Panc1 (cell line): ENCODE results near the gene RAB30.
"Not testable (repeated sequence)": the region's sequence is repeated elsewhere in the genome, so short reads cannot be mapped to it uniquely, and the experiment has no call there.

Experiments
- CTCF ChIP-seq: fragments of 450-650 bp; IDR thresholded peaks from 2 replicates; pipeline ENCODE4 v1.5.1; 2017; ENCODE audit warnings: mild to moderate bottlenecking
- POLR2AphosphoS5 ChIP-seq: IDR thresholded peaks from 2 replicates; pipeline ENCODE4 v1.6.1; 2012; ENCODE audit warnings: mild to moderate bottlenecking, low read depth, low read length, moderate library complexity
- SIN3A ChIP-seq: IDR thresholded peaks from 2 replicates; pipeline ENCODE4 v1.6.1; 2012; ENCODE audit warnings: low read depth, mild to moderate bottlenecking, low read length, moderate library complexity, borderline replicate concordance; ENCODE audit not compliant: insufficient read depth
- TF ChIP-seq, protein P1 (sequence below), 2 experiments: IDR thresholded peaks; 2 replicates each; pipeline ENCODE4 v1.6.1; 2011 to 2012; ENCODE audit warnings: low read depth in 2 of 2, control low read depth in 1 of 2, low read length in 1 of 2, mild to moderate bottlenecking in 1 of 2, moderate library complexity in 1 of 2; ENCODE audit not compliant: insufficient read depth in 1 of 2

- not testable (repeated sequence) for TF ChIP-seq CTCF, SIN3A, POLR2AphosphoS5
- TF ChIP-seq, protein P1, sequence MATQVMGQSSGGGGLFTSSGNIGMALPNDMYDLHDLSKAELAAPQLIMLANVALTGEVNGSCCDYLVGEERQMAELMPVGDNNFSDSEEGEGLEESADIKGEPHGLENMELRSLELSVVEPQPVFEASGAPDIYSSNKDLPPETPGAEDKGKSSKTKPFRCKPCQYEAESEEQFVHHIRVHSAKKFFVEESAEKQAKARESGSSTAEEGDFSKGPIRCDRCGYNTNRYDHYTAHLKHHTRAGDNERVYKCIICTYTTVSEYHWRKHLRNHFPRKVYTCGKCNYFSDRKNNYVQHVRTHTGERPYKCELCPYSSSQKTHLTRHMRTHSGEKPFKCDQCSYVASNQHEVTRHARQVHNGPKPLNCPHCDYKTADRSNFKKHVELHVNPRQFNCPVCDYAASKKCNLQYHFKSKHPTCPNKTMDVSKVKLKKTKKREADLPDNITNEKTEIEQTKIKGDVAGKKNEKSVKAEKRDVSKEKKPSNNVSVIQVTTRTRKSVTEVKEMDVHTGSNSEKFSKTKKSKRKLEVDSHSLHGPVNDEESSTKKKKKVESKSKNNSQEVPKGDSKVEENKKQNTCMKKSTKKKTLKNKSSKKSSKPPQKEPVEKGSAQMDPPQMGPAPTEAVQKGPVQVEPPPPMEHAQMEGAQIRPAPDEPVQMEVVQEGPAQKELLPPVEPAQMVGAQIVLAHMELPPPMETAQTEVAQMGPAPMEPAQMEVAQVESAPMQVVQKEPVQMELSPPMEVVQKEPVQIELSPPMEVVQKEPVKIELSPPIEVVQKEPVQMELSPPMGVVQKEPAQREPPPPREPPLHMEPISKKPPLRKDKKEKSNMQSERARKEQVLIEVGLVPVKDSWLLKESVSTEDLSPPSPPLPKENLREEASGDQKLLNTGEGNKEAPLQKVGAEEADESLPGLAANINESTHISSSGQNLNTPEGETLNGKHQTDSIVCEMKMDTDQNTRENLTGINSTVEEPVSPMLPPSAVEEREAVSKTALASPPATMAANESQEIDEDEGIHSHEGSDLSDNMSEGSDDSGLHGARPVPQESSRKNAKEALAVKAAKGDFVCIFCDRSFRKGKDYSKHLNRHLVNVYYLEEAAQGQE (IDR thresholded peaks at IDR 0.05; ENCODE audit: insufficient read depth in 1 of 2, low read depth in 2 of 2, low read length in 1 of 2), result not testable (repeated sequence)
Measured at GRCh38 chr11:83009136-83009535, 62.6 kb downstream of the RAB30 start.
